H1 (cell line): ENCODE data around the gene NSL1. TPM values are rescaled to one million over a fixed set of nuclear protein-coding genes. Genes with fewer than 3 reads are reported as not detected.

Source experiments
- SIN3A ChIP-seq, 2 experiments: IDR thresholded peaks in 1 of 2; conservative IDR thresholded peaks in 1 of 2; 2 replicates each; pipeline ENCODE4 v1.6.1; 2011 to 2012; ENCODE audit warnings: low read length in 2 of 2, improper control_type of control experiment in 1 of 2, low read depth in 1 of 2, mild to moderate bottlenecking in 1 of 2
- SUZ12 ChIP-seq: fragments of 200-600 bp; sonication (generic); IDR thresholded peaks from 2 replicates; pipeline ENCODE4 v1.6.1; 2012; ENCODE audit warnings: mild to moderate bottlenecking, inconsistent platforms, low read length, moderate library complexity, mixed read lengths
- polyA plus RNA-seq, 7 experiments: library from polyadenylated mRNA; depleted of rRNA in 3 of 7; stranded (reverse) in 5 of 7; unstranded in 2 of 7; fragments of >200 nt in 5 of 7; fragments of 200-250 nt in 2 of 7; gene quantifications; 1 replicate in 5 of 7; 2 replicates in 1 of 7; 4 replicates in 1 of 7; pipeline versions ENCODE4 v1.2.1 to v1.2.3, GENCODE V29; 2011 to 2013; ENCODE audit warnings: missing spikeins in 2 of 7, mixed read lengths in 2 of 7
- total RNA-seq: library from RNA; stranded (reverse); fragmentation: NEBNext Ultra II Directional; extraction: Animal tissue kit (Norgen Biotek cat#: 25700); gene quantifications from 2 replicates; pipeline ENCODE4 v1.2.1, GENCODE V29; 2021

Gene NSL1
- total and polyA plus RNA-seq, 2 of the 8 experiments (the other 6 are each of a cell fraction or from before 2014, with no cell fraction given): 25.4 to 51.7 TPM

GRCh38 chr1:212754680-212755079, 36.9 kb downstream of the NSL1 start (continued):
- TF ChIP-seq SUZ12: no peak
- TF ChIP-seq SIN3A (conservative IDR thresholded peaks at IDR 0.05 in 1 of 2, IDR thresholded peaks at IDR 0.05 in 1 of 2; ENCODE audit: low read depth in 1 of 2, low read length in 2 of 2): no peak
